Uterus (tissue), 2 donors: ENCODE measurements around the gene LDLR.

Source experiments
- POLR2A ChIP-seq, 2 donors: fragments of 450-650 bp; IDR thresholded peaks; one replicate each; pipeline ENCODE4 v1.6.1; 2016; ENCODE audit warnings: antibody characterized with exemption in 2 of 2, mild to moderate bottlenecking in 1 of 2, moderate library complexity in 1 of 2
- TF ChIP-seq, protein P1 (sequence below), 4 experiments: fragments of 200-600 bp in 2 of 4; fragments of 450-650 bp in 2 of 4; sonication (generic) in 2 of 4; IDR thresholded peaks; one replicate each; pipeline ENCODE4 v1.5.1; 2016 to 2019; ENCODE audit warnings: antibody characterized with exemption in 4 of 4, mild to moderate bottlenecking in 2 of 4, moderate library complexity in 1 of 4

DNA sequence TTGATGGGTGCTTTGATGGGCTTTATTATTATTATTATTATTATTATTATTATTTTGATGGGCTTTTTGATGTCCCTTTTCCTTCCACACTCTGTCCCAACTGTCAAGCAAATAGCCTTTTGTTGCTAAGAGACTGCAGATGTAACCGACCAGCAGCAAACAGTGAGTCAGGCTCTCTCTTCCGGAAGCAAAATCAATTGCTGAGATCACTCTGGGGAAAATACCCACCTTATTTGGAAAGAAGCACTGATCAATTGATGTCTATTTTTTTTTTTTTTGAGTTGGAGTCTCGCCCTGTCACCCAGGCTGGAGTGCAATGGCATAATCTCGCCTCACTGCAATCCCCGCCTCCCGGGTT, 2.9 kb downstream of the LDLR start:
- TF ChIP-seq, protein P1, sequence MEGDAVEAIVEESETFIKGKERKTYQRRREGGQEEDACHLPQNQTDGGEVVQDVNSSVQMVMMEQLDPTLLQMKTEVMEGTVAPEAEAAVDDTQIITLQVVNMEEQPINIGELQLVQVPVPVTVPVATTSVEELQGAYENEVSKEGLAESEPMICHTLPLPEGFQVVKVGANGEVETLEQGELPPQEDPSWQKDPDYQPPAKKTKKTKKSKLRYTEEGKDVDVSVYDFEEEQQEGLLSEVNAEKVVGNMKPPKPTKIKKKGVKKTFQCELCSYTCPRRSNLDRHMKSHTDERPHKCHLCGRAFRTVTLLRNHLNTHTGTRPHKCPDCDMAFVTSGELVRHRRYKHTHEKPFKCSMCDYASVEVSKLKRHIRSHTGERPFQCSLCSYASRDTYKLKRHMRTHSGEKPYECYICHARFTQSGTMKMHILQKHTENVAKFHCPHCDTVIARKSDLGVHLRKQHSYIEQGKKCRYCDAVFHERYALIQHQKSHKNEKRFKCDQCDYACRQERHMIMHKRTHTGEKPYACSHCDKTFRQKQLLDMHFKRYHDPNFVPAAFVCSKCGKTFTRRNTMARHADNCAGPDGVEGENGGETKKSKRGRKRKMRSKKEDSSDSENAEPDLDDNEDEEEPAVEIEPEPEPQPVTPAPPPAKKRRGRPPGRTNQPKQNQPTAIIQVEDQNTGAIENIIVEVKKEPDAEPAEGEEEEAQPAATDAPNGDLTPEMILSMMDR (IDR thresholded peaks at IDR 0.05): no peak
- no peak for TF ChIP-seq POLR2A (IDR thresholded peaks at IDR 0.05)
